BJ (cell line): ENCODE results near the gene RTKN2. TPM values are rescaled to one million over a fixed set of nuclear protein-coding genes. Genes with fewer than 3 reads are reported as not detected.

Experiments
- CTCF ChIA-PET: fragments of 350-600 bp; formaldehyde crosslinking; extraction: SDS; loops from one replicate; lab custom pipeline; 2021; ENCODE audit warnings: antibody characterized with exemption, inconsistent platforms; lab: Yijun Ruan, JAX
- POLR2A ChIA-PET: fragments of 300-600 bp; sonication (Branson Sonifier 250); formaldehyde crosslinking; extraction: SDS; loops from one replicate; lab custom pipeline; 2021; ENCODE audit warnings: antibody characterized with exemption; lab: Charles Lee
- DNase-seq: peaks from one replicate; pipeline ENCODE4 v3.0.0-alpha.2; 2011; ENCODE audit warnings: low read depth
- H3K27me3 ChIP-seq: 2 replicates; pipeline ENCODE4 v1.6.0; 2011; ENCODE audit warnings: low read length; ENCODE audit not compliant: control insufficient read depth, insufficient read depth
- H3K36me3 ChIP-seq: 2 replicates; pipeline ENCODE4 v1.5.1; 2011; ENCODE audit warnings: low read length; ENCODE audit not compliant: control insufficient read depth, insufficient read depth
- H3K4me3 ChIP-seq: 2 replicates; pipeline ENCODE4 v1.5.1; 2011; ENCODE audit warnings: low read depth, mild to moderate bottlenecking, control low read depth, low read length
- CTCF ChIP-seq: IDR thresholded peaks from 2 replicates; pipeline ENCODE4 v1.5.1; 2011; ENCODE audit warnings: low read depth, mild to moderate bottlenecking, control low read depth, inconsistent platforms, low read length, moderate library complexity; ENCODE audit not compliant: insufficient read depth
- polyA plus RNA-seq: library from polyadenylated mRNA; depleted of rRNA; stranded (reverse); fragments of >200 nt; gene quantifications from 2 replicates; pipeline ENCODE4 v1.2.3, GENCODE V29; 2011; rRNA removed

Gene RTKN2
- polyA plus RNA-seq, 1 experiment = 1.5 TPM

- POLR2A ChIA-PET = no interaction called here
- Histone ChIP-seq H3K36me3 (no peaks in the 10 kb centered on the region), H3K4me3 (no peak overlapping the region), H3K27me3 (no peaks in the 10 kb centered on the region)
- no peak for TF ChIP-seq CTCF
- DNase-seq = no peak
- CTCF ChIA-PET = interaction anchor here (0.9 kb wide), 1 partner anchor 110 kb away, joined by 3 read pairs; no protein-coding TSS in a partner anchor
These were observed 121.2 kb downstream of the RTKN2 start for GRCh38 chr10:62147425-62147824.

DNA sequence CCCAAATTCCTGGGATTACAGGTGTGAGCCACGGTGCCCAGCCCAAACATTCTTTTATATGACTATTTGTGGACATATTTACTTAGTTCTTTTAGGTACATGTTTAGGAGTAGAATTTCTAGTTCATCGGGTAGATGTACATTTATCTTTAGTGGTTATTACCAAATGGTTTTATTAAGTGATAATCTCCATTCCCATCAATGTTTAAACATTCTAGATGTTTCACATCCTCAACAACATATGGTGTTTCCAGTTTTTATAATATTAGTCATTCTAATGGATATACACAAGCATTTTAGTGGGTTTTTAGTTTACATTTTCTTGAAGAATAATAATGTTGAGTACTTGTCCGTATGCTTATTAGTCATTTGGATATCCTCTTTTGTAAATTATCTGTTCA is 131.7 kb downstream of the RTKN2 start:
- no peak for TF ChIP-seq CTCF
- Histone ChIP-seq H3K4me3 (no peak overlapping the region), H3K27me3 (no peaks in the 10 kb centered on the region), H3K36me3 (no peaks in the 10 kb centered on the region)
- ChIA-PET CTCF (no interaction called here), POLR2A (interaction anchor here (0.6 kb wide), 1 partner anchor 80 kb away, joined by 3 read pairs; no protein-coding TSS in a partner anchor)
- DNase-seq = peak; percentile 41

DNA sequence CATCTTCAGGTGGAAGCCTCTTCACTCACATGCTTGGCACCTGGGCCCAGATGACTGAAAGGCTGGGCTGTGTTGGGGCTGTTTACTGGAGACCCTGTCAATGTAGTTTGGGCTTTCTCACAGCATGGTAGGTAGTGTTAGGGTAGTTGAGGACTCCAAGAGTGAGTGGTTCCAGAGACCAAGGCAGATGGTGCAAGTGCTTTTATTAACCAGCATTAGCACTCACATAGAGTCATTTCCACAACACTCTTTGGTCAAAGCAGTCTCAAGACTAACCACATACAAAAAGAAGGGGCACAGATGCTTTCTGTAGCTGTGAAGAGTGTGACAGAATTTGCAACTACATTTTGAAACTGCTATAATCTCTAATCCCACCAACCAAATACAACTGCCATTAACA is 135.0 kb downstream of the RTKN2 start:
- DNase-seq = no peak
- CTCF ChIA-PET = no interaction called here
- no peak overlapping the region for H3K4me3 ChIP-seq
- no peaks in the 10 kb centered on the region for H3K36me3 ChIP-seq
- TF ChIP-seq CTCF = no peak
- no peaks in the 10 kb centered on the region for H3K27me3 ChIP-seq
- POLR2A ChIA-PET = no interaction called here

Other genes starting within 250 kb of the RTKN2 start
- gene ZNF365, start 105.5 kb upstream of the RTKN2 start, polyA plus RNA-seq = 3.7 and 4.5 TPM in 2 replicates